Neural progenitor cell (in vitro differentiated cells): ENCODE results near the gene PHF13. TPM values are rescaled to one million over a fixed set of nuclear protein-coding genes. Genes with fewer than 3 reads are reported as not detected.

ENCODE experiments used
- DNase-seq: peaks from one replicate; pipeline ENCODE4 v3.0.0-alpha.2; 2016; ENCODE audit warnings: low spot score
- H2AFZ ChIP-seq: fragments of 200-600 bp; sonication (generic); replicated peaks from 2 replicates; pipeline ENCODE4 v1.6.1; 2016; ENCODE audit warnings: antibody characterized with exemption
- H3F3A ChIP-seq: fragments of 200-600 bp; sonication (generic); 2 replicates; pipeline ENCODE4 v1.6.1; 2016; ENCODE audit warnings: antibody characterized with exemption, low read depth
- H3K27ac ChIP-seq: fragments of 200-600 bp; sonication (generic); 2 replicates; pipeline ENCODE4 v1.5.1; 2016; ENCODE audit warnings: mild to moderate bottlenecking
- H3K27me3 ChIP-seq: fragments of 200-600 bp; sonication (generic); 2 replicates; pipeline ENCODE4 v1.6.1; 2016; ENCODE audit warnings: mild to moderate bottlenecking, moderate library complexity
- H3K36me3 ChIP-seq: fragments of 200-600 bp; sonication (generic); 2 replicates; pipeline ENCODE4 v1.5.1; 2016
- H3K4me1 ChIP-seq: fragments of 200-600 bp; sonication (generic); 2 replicates; pipeline ENCODE4 v1.6.1; 2016; ENCODE audit warnings: mixed run types
- H3K4me2 ChIP-seq: fragments of 200-600 bp; sonication (generic); 2 replicates; pipeline ENCODE4 v1.6.1; 2016
- H3K4me3 ChIP-seq: fragments of 200-600 bp; sonication (generic); 2 replicates; pipeline ENCODE4 v1.5.1; 2016
- H3K79me2 ChIP-seq: fragments of 200-600 bp; sonication (generic); 2 replicates; pipeline ENCODE4 v1.6.1; 2016; ENCODE audit warnings: low read depth
- H3K9ac ChIP-seq: fragments of 200-600 bp; sonication (generic); 2 replicates; pipeline ENCODE4 v1.6.1; 2016
- H3K9me3 ChIP-seq: fragments of 200-600 bp; sonication (generic); 2 replicates; pipeline ENCODE4 v1.5.1; 2016; ENCODE audit warnings: low read depth
- H4K20me1 ChIP-seq: fragments of 200-600 bp; sonication (generic); 2 replicates; pipeline ENCODE4 v1.6.1; 2016; ENCODE audit warnings: low read depth
- H3K27ac Mint-ChIP-seq: 3 replicates; pipeline ENCODE4 v1.8.0; 2021; ENCODE audit warnings: mixed read lengths
- H3K27me3 Mint-ChIP-seq: 2 replicates; pipeline ENCODE4 v1.8.0; 2022; ENCODE audit warnings: low read depth, mild to moderate bottlenecking, inconsistent platforms, moderate library complexity, mixed read lengths; ENCODE audit not compliant: insufficient read depth
- H3K36me3 Mint-ChIP-seq: 3 replicates; pipeline ENCODE4 v1.8.0; 2021; ENCODE audit warnings: mixed read lengths
- H3K4me1 Mint-ChIP-seq: 3 replicates; pipeline ENCODE4 v1.8.0; 2021; ENCODE audit warnings: mixed read lengths
- H3K4me3 Mint-ChIP-seq: 3 replicates; pipeline ENCODE4 v1.8.0; 2021; ENCODE audit warnings: mild to moderate bottlenecking, moderate library complexity, mixed read lengths
- H3K9me3 Mint-ChIP-seq: 3 replicates; pipeline ENCODE4 v1.8.0; 2020; ENCODE audit warnings: mixed read lengths
- CTCF ChIP-seq: fragments of 200-600 bp; sonication (generic); IDR thresholded peaks from 2 replicates; pipeline ENCODE4 v1.5.1; 2017; ENCODE audit warnings: antibody characterized with exemption, mild to moderate bottlenecking
- EZH2 ChIP-seq: fragments of 200-600 bp; sonication (generic); IDR thresholded peaks from 2 replicates; pipeline ENCODE4 v1.6.1; 2017; ENCODE audit warnings: antibody characterized with exemption, mild to moderate bottlenecking, moderate library complexity
- EZH2phosphoT487 ChIP-seq: fragments of 200-600 bp; sonication (generic); IDR thresholded peaks from 2 replicates; pipeline ENCODE4 v1.6.1; 2017; ENCODE audit warnings: antibody characterized with exemption
- total RNA-seq: library from RNA; depleted of rRNA; stranded (reverse); fragments of >200 nt; gene quantifications from 2 replicates; pipeline ENCODE4 v1.2.3, GENCODE V29; 2015; ENCODE audit warnings: low replicate concordance

Gene PHF13
- total RNA-seq, 1 donor from 2014 or later: 32.0 TPM

DNA sequence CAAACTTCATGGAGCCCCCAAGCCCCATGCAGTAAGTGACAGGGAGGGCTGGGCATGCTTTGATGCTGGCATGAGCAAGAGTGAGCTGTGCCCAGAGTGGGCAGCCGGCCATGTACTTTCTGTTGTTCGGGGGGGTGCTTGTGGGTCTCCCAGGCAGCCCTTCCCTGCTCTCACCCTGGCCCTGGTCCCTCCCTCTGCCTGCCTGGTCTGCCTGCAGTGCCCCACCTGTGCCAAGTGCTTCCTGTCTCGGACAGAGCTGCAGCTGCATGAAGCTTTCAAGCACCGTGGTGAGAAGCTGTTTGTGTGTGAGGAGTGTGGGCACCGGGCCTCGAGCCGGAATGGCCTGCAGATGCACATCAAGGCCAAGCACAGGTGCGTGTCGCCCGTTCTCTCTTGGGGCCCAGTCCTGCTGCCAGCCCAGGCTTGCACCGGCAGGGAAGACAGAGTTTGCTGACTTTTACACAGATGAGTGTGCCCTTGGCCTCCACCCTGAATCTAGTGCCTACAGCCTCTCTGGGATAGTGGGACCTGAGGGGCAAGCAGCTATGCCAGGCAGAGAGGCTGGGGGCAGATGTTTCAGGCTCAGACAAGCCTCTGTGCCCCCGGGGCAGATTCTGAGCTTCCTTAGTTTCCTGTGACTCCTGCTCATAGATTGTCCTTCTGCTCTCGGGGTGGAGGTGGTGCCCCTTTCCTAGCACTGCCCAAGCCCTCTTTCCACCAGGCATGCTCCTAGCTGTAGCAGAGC lies 26.1 kb upstream of the PHF13 start:
- H3K27ac ChIP-seq: no peak overlapping the region
- H4K20me1 ChIP-seq: peaks cover 10% of the 10 kb centered on the region
- Mint-ChIP-seq H3K4me1 (no peaks in the 10 kb centered on the region), H3K9me3 (no peaks in the 10 kb centered on the region), H3K4me3 (no peak overlapping the region), H3K27me3 (peaks cover 4% of the 10 kb centered on the region), H3K36me3 (peaks cover 4% of the 10 kb centered on the region), H3K27ac (no peak overlapping the region)
- DNase-seq: no peak
- no peak for TF ChIP-seq EZH2phosphoT487
- no peak for TF ChIP-seq EZH2
- TF ChIP-seq CTCF: no peak
- no peak overlapping the region for H3K4me2 ChIP-seq
- H3K4me3 ChIP-seq: no peak overlapping the region
- H3K9me3 ChIP-seq: no peaks in the 10 kb centered on the region
- H3K36me3 ChIP-seq: no peaks in the 10 kb centered on the region
- peaks cover under 1% of the 10 kb centered on the region for H3K79me2 ChIP-seq
- no peaks in the 10 kb centered on the region for H3K4me1 ChIP-seq
- peaks cover 2% of the 10 kb centered on the region for H3F3A ChIP-seq
- H3K9ac ChIP-seq: no peak overlapping the region
- no peaks in the 10 kb centered on the region for H3K27me3 ChIP-seq
- no peak overlapping the region for H2AFZ ChIP-seq

GRCh38 chr1:6588128-6588892 lies 25.2 kb upstream of the PHF13 start:
- no peaks in the 10 kb centered on the region for H3K36me3 ChIP-seq
- H2AFZ ChIP-seq: no peak overlapping the region
- Mint-ChIP-seq H3K4me3 (no peak overlapping the region), H3K4me1 (no peaks in the 10 kb centered on the region), H3K36me3 (peaks cover 4% of the 10 kb centered on the region), H3K27me3 (peaks cover 4% of the 10 kb centered on the region), H3K9me3 (no peaks in the 10 kb centered on the region), H3K27ac (no peak overlapping the region)
- no peak for DNase-seq
- TF ChIP-seq EZH2 (no peak), EZH2phosphoT487 (no peak), CTCF (no peak)
- no peaks in the 10 kb centered on the region for H3K4me1 ChIP-seq
- no peak overlapping the region for H3K27ac ChIP-seq
- peaks cover 10% of the 10 kb centered on the region for H4K20me1 ChIP-seq
- H3K79me2 ChIP-seq: no peaks in the 10 kb centered on the region
- H3K9ac ChIP-seq: no peak overlapping the region
- no peaks in the 10 kb centered on the region for H3K27me3 ChIP-seq
- H3F3A ChIP-seq: peaks cover 2% of the 10 kb centered on the region
- H3K9me3 ChIP-seq: no peaks in the 10 kb centered on the region
- H3K4me2 ChIP-seq: no peak overlapping the region
- no peak overlapping the region for H3K4me3 ChIP-seq

GRCh38 chr1:6588893-6589520 lies 24.5 kb upstream of the PHF13 start:
- DNase-seq: no peak
- H3K27me3 ChIP-seq: no peaks in the 10 kb centered on the region
- peaks cover 2% of the 10 kb centered on the region for H3F3A ChIP-seq
- Mint-ChIP-seq H3K36me3 (peaks cover 4% of the 10 kb centered on the region), H3K4me1 (no peaks in the 10 kb centered on the region), H3K4me3 (no peak overlapping the region), H3K9me3 (no peaks in the 10 kb centered on the region), H3K27ac (no peak overlapping the region), H3K27me3 (peaks cover 4% of the 10 kb centered on the region)
- no peaks in the 10 kb centered on the region for H3K4me1 ChIP-seq
- TF ChIP-seq CTCF: no peak
- no peak for TF ChIP-seq EZH2phosphoT487
- no peak for TF ChIP-seq EZH2
- H4K20me1 ChIP-seq: peaks cover 10% of the 10 kb centered on the region
- no peak overlapping the region for H3K9ac ChIP-seq
- no peak overlapping the region for H3K4me3 ChIP-seq
- H2AFZ ChIP-seq: no peak overlapping the region
- H3K9me3 ChIP-seq: no peaks in the 10 kb centered on the region
- H3K79me2 ChIP-seq: no peaks in the 10 kb centered on the region
- H3K36me3 ChIP-seq: no peaks in the 10 kb centered on the region
- no peak overlapping the region for H3K4me2 ChIP-seq
- H3K27ac ChIP-seq: no peak overlapping the region
